G401 (cell line): ENCODE measurements around the gene RIC3. TPM values are rescaled to one million over a fixed set of nuclear protein-coding genes. Genes with fewer than 3 reads are reported as not detected.

Source experiments
- DNase-seq: peaks from one replicate; pipeline ENCODE4 v3.0.0-alpha.2; 2015; ENCODE audit warnings: low spot score
- in situ Hi-C: cut with HindIII; loops from 2 replicates; pipeline ENCODE4 v1.10.0; 2016; ENCODE audit warnings: low sequenced_read_pairs, mixed read lengths
- total RNA-seq: library from RNA; depleted of rRNA; stranded (reverse); fragments of >200 nt; shearing (Covaris generic); gene quantifications from 2 replicates; pipeline ENCODE4 v1.2.3, GENCODE V29; 2014

RIC3 gene
- total RNA-seq, 1 experiment from 2014 or later = not detected

GRCh38 chr11:8107642-8108041 is 61.2 kb downstream of the RIC3 start:
- in situ Hi-C loops = no loop called here

GRCh38 chr11:8106679-8107078 is 62.1 kb downstream of the RIC3 start:
- DNase-seq = no peak
- in situ Hi-C loops = no loop called here

More at GRCh38 chr11:8107642-8108041, 61.2 kb downstream of the RIC3 start:
- no peak for DNase-seq

GRCh38 chr11:8105666-8106065 is 63.2 kb downstream of the RIC3 start:
- no peak for DNase-seq
- in situ Hi-C loops = no loop called here

GRCh38 chr11:8105133-8105532 is 63.7 kb downstream of the RIC3 start:
- in situ Hi-C loops = no loop called here
- DNase-seq = no peak

- no peak for DNase-seq
- in situ Hi-C loops = no loop called here
Measured at GRCh38 chr11:8103909-8104308, 64.9 kb downstream of the RIC3 start.

GRCh38 chr11:8102965-8103364 is 65.9 kb downstream of the RIC3 start:
- in situ Hi-C loops = no loop called here
- DNase-seq = no peak

GRCh38 chr11:8102296-8102915 is 66.4 kb downstream of the RIC3 start:
- no peak for DNase-seq
- in situ Hi-C loops = no loop called here

- in situ Hi-C loops = no loop called here
Measured at GRCh38 chr11:8101421-8101820, 67.4 kb downstream of the RIC3 start.

GRCh38 chr11:8100605-8101004 is 68.2 kb downstream of the RIC3 start:
- in situ Hi-C loops = no loop called here
- DNase-seq = no peak

More at GRCh38 chr11:8101421-8101820, 67.4 kb downstream of the RIC3 start:
- no peak for DNase-seq

GRCh38 chr11:8100158-8100557 is 68.7 kb downstream of the RIC3 start:
- no peak for DNase-seq
- in situ Hi-C loops = no loop called here

GRCh38 chr11:8099291-8099899 is 69.4 kb downstream of the RIC3 start:
- in situ Hi-C loops = no loop called here
- peak; percentile 85 for DNase-seq

- no peak for DNase-seq
- in situ Hi-C loops = no loop called here
Measured at GRCh38 chr11:8098879-8099278, 69.9 kb downstream of the RIC3 start.

GRCh38 chr11:8098361-8098760 is 70.5 kb downstream of the RIC3 start:
- no peak for DNase-seq
- in situ Hi-C loops = no loop called here

GRCh38 chr11:8097926-8098325 is 70.9 kb downstream of the RIC3 start:
- no peak for DNase-seq
- in situ Hi-C loops = no loop called here

GRCh38 chr11:8097468-8097867 is 71.4 kb downstream of the RIC3 start:
- in situ Hi-C loops = no loop called here

GRCh38 chr11:8097062-8097461 is 71.8 kb downstream of the RIC3 start:
- DNase-seq = no peak
- in situ Hi-C loops = no loop called here

More at GRCh38 chr11:8097468-8097867, 71.4 kb downstream of the RIC3 start:
- no peak for DNase-seq

GRCh38 chr11:8096575-8096974 is 72.2 kb downstream of the RIC3 start:
- DNase-seq = no peak
- in situ Hi-C loops = no loop called here

- DNase-seq = no peak
- in situ Hi-C loops = no loop called here
Measured at GRCh38 chr11:8095806-8096522, 72.9 kb downstream of the RIC3 start.

GRCh38 chr11:8095371-8095770 is 73.5 kb downstream of the RIC3 start:
- in situ Hi-C loops = no loop called here
- no peak for DNase-seq

- DNase-seq = no peak
- in situ Hi-C loops = no loop called here
Measured at GRCh38 chr11:8094656-8095055, 74.2 kb downstream of the RIC3 start.
